Islet precursor cell (in vitro differentiated cells): ENCODE measurements around the gene DCAF7.

ENCODE experiments used
- DNase-seq: peaks from one replicate; pipeline ENCODE4 v3.0.0-alpha.2; 2018

Gene DCAF7

DNA sequence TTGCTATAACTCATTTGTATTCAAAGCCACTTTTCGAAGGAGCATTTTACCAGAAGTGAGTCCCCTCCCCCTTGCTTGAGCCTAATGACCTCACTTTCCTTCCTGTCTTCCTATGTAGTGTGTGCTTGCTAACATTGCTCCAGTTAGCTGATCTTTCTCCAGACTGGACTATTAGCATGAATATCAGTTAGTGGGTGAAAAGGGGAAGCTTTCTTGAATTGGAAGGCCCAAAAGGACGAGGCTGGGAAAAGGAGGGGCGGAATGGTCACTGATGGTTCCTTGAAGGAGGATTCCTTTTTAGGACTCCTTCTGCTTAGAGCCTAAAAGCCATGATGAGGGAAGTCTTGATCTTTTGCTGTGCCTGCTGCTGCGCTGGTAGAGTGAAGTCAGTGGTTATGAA, 83.9 kb downstream of the DCAF7 start:
- DNase-seq, result no peak

DNA sequence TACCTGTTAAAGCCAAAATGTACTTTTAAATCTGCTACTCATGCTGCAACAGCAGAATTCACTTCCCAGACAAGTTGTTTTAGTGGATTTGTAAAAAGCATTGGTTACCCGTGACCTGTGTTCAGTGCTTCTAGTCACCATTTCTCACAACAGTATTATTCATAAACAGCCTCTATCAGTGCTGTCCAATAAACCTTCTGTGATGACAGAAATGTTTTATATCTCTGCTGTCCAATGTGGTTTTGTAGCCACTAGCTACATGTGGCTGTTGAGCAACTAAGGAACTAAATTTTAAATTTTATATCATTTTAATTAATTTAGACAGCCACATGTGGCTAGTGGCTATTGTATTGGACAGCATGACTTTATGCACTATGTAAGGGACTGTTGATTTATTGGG, 84.5 kb downstream of the DCAF7 start:
- no peak for DNase-seq

DNA sequence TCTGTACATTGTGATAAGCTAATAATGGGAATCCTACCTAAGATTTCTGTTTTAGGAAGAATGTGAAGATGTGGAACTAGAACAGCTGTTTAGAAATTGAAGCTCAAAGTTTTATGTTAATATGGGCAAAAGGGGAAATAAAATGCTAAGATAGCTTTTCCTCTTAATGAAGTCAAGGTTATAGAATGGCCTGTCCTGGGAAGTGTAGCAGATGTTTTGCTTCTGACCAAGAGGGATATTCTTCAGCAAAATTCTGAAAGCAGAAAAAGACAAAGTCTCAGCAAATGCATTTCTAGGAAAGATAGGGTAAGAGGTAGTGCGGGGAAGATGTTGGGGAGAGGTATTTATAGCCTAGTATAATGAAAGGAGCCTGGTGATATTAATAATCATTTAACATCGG, 85.0 kb downstream of the DCAF7 start:
- DNase-seq, result no peak

DNA sequence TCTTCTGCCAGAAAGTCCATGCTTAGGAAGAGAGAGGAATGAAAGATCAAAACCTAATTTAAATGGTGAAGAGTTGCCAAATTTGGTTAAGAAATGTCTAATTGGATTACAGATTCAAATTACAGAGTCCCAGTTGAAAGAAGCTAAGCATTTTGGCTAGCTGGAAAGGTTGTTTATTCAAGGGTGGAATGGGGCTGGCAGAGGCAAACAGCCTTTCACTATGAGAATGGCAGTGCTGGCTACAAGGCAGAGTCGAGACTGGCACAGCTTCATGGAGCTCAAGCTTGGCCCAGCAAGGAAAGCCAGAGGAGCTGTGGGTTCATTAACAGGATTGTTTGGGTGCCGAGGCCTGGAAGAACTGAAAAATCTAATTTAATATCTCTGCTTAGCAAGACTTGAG, 85.5 kb downstream of the DCAF7 start:
- no peak for DNase-seq

DNA sequence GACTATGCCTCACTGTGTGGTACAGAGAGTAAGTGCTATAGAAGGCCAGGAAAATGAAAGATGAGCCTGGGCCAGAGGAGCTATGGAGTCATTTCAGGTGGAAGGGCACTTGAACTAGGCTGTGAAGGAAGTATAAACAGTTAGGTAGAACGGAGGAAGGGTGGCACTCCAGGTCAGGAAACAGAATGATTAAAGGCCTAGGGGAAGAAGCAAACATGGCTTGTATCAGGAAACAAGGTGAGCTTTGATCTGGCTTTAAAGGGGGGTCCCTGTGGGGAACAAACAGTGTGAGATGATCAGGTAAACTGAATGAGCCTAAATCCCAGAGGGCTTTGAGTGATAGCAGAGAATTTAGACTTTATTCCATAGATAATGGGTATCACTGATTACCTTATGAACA, 88.8 kb downstream of the DCAF7 start:
- no peak for DNase-seq

DNA sequence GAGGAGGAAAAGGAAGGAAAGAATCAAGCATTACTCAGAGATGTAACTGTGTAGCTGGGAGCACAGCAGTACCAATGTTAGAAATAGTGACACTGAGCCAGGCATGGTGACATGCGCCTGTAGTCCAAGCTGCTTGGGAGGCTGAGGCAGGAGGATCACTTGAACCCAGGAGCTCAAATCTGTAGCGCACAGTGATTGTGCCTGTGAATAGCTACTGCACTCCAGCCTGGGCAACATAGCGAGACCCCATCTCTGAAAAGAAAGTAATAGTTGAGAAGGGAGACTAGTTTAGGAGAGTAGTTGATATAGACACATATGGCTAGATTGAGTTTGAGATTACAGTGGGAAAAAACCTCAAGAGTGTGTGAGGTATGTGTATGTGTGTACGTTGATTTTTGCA, 89.8 kb downstream of the DCAF7 start:
- no peak for DNase-seq

DNA sequence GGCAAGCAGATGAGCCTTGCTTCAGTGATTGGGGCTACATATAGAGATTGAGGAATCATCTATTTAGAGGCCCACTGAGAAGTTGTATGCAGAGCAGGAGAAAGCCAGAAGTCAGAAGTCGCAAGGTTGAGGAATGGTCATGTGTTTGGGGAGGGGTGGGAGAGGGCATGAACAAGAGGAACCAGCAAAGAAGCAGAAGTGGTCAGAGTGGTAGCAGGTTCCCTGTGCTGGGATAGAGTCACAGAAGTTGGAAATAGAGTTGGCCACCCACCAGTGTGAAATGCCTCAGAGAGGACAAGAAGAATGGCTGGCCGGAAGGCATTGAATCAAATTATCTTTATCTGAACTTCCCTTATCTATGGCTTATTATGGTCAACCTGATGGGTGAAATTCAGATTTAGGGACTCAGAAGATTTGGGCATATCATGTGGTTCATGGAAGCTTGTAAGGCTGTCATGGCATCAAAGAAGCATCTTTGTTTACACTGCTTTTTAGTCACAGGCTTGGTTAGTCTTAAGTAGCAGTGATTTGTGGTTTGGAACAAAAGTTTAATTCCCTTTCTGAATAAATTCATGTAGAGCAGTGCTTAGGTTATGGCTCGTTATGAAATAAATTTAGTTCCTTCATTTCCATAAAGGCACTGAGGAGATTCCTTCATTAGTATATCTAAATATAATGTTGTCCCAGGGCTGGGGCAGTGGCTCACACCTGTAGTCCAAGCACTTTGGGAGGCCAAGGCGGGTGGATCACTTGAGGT, 91.6 kb downstream of the DCAF7 start:
- DNase-seq, result no peak
